Inflammatory macrophage treated with lipopolysaccharide for 1 hour (primary cell): ENCODE results near the gene SLC5A10.
"Not testable (repeated sequence)": the region's sequence is repeated elsewhere in the genome, so short reads cannot be mapped to it uniquely, and the experiment has no call there.

Experiments used
- DNase-seq, 2 donors: peaks; one replicate each; pipeline ENCODE4 v3.0.0-alpha.2; 2020 to 2022

SLC5A10 gene

DNA sequence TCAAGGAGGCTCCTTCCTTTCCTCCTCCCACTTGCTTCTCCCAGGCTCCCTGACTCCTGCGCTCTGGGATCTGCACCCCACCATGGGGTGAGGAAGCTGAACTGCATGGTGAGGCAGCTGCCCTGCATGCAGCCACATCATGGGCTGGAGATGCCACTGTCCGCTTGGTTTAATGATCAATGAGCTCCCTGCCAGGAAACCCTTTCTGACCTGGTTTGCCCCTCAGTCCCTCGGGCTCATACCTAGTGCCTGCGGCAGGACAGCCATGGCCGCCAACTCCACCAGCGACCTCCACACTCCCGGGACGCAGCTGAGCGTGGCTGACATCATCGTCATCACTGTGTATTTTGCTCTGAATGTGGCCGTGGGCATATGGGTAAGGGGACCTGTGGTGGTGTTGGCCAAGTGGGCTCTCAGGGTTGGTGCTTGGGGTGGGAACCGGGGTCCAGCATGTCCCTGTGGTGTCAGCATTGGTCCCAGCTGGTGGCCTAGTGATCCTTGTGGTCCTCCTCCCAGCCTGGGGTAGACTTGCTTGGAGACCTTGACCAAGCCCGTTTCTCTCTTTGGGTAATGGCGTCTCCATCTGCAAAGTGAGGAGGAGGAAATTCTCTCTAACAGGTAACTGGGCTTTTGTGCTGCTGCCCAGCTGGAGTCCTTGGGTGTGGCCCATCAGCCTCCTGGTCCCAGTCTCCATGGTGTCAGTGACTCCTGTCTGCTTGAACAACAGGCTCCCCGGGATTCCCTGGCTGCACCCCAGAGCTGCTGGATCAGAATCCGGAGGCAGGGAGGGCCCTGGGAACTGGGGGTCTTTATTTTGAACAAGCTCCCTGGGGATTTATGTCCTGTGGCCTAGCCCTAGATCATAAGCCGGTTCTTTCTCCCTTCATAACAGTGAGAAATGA, at the start of gene SLC5A10:
SLC5A10 (plus strand) TSS at position 225 of the 902 bp plus-strand sequence; CDS start at position 266, 41 bp downstream.
- DNase-seq = no peak

DNA sequence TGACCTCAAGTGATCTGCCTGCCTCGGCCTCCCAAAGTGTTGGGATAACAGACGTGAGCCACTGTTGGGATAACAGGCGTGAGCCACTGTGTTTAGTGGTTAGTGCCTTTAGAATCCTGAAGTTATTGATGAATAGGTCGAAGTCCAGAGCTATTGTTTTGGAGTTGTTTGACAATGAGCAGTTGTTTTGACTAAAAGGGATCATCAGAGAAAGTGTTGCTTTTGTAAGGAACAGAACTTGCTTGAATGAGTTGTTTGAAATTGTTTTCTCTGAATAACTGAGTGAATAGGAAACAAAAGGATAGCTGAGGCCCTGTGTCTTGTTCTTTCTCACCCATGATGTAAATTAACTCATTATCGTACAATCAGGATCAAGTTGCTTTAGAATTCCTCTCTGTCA, 47.5 kb upstream of the SLC5A10 start:
- DNase-seq = no peak

DNA sequence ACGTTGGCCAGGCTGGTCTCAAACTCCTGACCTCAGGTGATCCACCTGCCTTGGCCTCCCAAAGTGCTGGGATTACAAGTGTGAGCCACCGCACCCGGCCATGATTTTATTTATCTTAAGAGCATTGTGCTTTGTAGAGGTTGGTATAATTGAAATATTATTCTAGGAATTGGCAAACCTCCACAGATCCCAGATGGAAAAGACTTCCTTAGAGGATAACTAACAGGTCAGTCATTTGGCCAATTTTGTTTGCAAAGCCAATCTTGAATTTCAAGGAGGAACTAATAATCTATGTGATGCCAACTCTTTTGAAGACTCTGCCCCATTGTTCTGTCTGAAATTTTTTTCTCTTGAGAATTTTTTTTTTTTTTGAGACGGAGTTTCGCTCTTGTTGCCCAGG, 46.7 kb upstream of the SLC5A10 start:
- DNase-seq = no peak

DNA sequence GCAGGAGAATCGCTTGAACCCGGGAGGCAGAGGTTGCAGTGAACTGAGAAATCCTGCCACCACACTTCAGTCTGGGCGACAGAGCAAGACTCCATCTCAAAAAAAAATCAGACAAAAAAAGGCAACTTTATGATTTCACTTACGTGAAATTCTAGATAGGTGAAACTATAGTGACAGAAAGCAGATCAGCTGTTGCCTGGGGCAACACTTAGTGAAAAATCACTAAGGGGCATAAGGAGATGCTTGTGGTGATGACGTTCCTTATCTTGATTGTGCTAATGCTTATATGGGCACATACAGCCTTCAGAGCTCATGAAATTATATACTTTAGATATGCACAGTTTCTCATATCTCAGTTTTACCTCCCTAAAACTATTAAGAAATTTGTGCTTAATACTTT, 41.6 kb upstream of the SLC5A10 start:
- DNase-seq = no peak

DNA sequence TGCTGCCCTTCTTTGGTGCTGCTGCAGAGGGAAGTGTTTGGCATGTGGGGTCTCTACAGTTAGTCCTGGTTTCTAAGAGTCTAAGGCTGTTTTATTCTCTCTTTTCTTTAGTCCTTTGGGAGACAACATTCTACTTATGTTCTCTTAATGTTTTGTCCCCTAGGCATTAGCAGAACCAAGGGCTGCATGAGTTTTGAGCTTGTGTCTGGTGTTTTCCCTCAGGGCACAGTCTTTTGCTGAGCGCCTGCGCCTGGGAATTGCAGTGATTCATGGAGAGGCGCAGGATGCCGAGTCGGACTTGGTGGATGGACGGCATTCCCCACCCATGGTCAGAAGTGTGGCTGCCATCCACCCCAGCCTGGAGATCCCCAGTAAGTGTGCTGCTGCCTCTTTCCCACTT, 41.1 kb upstream of the SLC5A10 start:
- DNase-seq = no peak

DNA sequence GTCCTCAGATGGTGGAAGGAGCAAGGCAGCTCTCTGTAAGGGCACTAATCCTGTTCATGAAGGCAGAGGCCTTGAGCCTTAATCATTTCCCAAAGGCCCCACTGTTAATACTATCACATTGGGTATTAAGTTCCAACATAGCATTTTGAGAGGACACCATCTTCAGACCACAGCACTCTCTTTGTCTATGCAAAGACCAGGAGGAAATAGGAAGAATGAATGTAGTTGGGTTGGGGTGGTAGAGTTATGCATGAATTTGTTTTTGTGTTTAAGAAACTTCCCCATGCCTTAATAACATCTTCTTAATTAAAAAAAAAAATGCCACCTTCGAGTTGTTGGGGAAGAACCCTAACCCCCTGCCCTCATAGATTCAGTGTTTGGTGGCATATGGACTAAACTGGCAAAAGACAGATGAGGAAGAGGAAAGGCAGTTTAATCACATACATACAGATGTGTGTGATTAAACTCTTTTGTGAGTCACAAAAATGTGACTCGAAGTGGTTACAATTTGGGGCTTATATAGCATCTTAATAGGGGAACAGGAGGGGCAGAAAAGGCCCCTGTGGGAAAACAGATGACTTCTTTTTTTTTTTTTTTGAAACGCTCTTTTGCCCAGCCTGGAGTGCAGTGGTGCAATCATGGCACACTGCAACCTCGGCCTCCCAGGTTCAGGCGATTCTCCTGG, 35.0 kb upstream of the SLC5A10 start:
- DNase-seq = peak; percentile 42 to 44

DNA sequence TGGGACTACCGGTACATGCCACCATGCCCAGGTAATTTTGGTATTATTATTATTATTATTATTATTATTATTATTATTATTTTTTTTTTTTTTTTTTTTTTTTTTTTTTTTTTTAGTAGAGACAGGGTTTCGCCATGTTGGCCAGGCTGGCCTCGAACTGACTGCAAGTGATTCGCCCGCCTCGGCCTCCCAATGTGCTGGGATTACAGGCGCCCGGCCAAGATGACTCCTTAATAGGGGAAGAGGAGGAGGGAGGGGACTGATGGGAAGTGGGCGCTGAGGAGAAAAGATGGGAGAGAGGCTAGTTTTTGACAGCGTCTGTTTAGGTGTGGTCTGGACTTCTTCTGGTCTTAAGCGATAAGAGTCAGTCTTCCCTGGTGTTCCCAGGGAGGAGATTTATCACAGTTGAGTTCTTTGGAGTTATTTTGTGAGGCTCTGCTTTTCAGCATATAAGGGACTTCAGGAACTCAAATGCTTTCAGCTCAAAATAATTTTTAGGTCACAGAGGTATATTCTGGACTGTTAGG, 34.4 kb upstream of the SLC5A10 start:
- DNase-seq = no peak

DNA sequence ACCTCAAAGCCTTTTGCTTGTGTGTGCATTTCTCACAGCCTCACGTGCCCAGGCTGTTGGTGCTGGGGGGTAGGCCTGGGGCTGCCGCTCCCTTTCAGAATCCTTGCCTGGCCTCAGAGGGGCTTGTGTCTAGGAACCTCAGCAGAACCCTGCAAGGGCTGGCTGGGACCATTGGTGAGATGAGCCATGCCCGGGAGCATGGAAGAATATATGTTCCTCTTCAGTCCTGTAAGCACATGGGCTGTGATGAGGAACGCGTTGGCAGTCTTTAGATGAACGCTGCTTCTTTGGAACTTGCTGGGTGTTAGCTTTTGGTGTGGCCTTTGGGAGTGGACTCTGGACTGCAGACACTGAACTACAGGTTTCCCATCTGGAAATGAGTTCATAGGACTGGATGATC, 32.0 kb upstream of the SLC5A10 start:
- no peak for DNase-seq

DNA sequence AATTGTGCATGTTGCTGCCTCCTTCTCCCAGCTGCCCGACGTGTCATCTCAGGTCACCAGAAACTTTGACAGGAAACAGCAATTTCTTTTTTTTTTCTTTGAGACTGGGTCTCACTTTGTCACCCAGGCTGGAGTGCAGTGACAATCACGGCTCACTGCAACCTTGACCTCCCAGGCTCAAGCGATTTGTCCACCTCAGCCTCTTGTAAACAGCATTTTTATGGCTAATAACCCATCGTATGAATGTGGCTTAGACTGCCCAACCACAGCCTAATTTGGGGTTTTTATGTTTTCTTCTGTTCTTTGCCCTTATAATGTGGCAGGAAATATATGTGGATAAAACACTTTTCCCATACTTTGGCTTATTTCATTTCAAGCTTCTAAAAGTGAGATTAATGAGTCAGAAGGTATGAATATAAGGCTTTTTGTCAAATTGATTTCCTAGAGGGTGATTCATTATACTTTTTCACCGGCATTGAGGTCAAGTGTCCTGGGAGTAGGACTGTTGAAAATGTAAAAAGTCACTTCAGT, 31.0 kb upstream of the SLC5A10 start:
- DNase-seq = no peak

DNA sequence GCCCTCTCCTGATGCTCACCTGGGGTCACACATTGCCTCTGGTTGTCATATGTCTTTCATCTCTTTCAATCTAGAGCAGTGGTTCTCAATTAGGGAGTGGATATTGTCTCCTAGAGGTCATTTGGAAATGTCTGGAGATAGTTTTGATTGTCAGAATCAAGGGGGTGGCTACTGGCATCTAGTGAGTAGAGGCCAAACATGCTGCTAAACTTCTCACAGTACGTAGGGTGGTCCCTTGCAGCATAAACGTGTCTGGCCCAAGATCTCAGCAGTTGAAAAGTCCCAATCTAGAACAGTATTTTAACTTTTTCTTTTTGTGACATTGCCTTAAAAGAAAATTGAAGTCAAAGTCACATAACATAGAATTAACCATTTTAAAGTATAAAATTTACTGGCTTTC, 30.5 kb upstream of the SLC5A10 start:
- DNase-seq = no peak

DNA sequence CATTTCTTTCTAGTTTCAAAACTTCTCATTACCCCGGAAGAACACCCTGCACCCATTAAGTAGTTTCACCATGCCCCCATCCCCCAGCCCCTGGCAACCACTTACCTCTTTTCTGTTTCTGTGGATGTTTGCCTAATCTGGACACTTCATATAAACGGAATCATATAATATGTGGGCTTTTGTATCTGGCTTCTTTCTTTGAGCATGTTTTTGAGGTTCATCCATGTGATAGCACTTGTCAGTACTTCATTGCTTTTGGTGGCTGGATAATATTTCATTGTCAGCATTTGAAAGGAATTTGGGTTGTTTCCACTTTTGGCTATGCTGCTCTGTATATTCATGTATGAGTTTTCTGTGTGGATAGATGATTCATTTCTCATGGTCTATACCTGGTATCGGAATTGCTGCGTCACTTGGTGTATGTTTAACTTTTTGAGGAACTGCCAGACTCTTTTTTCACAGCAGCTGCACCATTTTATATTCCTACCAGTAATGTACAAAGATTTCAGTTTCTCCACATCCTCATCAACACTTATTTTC, 30.0 kb upstream of the SLC5A10 start:
- peak; percentile 8 to 11 for DNase-seq

DNA sequence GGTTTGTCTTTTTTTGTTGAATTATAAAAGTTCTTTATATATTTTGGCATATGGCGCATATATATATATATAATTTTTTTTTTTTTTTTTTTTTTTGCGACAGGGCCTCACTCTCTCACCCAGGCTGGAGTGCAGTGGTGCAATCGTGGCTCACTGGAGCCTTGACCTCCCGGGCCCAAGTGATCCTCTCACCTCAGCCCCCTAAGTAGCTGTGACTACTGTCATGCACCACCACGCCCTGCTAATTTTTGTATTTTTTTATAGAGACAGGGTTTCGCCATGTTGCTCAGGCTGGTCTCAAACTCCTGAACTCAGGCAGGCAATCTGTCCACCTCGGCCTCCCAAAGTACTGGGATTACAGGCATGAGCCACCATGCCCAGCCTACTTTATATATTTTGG, 29.4 kb upstream of the SLC5A10 start:
- not testable (repeated sequence) for DNase-seq

DNA sequence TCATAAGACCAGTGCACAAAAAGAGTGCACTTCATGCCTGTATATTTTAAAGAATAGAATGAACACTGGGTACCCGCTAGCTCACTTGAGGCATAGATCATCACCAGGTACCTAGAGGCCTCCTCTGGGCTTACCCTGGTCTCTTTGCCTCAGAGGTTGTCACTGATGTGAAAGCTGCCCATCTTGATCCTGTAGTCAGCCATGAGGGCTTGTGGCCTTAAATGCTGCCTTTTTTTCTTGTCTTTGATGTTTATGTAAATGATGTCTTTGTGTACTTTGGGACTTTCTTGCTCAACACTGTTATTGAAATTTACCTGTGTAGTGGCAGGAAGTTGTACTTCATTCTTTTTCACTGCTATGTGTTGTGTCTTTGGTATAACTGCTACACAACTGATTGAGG, 26.8 kb upstream of the SLC5A10 start:
- no peak for DNase-seq

DNA sequence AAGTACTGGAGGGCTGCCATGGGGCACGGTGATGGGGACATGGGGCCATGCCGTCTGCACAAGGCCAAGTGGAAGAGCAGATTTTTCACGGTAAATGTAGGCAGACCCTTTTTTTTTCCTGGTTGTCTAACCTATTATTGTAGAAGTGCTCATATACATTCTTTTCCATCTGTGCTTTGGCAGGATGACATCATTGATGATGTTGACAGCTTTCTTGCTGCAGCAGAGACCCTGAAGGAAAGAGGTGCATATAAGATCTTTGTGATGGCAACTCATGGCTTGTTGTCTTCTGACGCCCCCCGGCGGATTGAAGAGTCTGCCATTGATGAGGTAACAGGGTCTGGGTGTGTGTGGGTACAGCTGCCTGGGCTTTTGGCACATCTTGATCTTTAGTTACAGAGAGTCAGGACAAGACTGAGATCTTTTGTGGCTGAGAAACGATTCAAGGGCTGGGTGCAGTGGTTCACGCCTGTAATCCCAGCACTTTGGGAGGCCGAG, 23.3 kb upstream of the SLC5A10 start:
- DNase-seq = no peak

DNA sequence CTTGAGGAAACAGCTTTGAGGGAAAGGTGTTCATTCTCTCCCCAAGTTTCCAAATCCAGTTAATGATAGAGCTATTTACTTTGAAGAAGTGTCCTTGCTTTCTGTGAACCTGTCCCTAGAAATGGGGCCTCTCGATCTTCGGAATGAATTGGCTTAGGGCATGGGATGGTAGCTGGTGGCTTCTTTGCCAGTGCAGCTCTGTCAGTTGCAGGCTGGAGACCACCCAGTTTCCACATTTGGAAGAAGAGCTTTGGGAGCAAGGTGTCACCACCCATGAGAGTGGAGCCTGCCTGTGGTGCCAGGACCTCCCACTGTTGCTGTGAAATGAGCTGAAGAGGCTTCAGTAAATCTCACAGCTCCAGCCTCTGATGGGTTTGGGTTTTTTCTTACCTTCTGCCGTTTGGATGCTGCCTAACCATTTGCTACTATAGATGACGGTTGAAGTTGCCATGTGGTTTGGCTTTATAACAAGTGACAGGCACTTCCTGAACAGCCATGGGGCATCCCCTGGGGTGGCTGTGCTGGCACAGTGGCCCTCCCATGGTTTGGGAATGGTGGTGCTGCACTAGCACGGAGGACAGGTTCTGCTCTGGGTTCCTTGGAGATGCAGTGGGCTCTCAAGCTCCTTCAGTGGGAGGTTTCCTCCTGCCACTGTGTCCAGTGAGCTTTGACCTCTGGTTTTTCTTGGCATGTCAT, 19.5 kb upstream of the SLC5A10 start:
- DNase-seq = no peak

DNA sequence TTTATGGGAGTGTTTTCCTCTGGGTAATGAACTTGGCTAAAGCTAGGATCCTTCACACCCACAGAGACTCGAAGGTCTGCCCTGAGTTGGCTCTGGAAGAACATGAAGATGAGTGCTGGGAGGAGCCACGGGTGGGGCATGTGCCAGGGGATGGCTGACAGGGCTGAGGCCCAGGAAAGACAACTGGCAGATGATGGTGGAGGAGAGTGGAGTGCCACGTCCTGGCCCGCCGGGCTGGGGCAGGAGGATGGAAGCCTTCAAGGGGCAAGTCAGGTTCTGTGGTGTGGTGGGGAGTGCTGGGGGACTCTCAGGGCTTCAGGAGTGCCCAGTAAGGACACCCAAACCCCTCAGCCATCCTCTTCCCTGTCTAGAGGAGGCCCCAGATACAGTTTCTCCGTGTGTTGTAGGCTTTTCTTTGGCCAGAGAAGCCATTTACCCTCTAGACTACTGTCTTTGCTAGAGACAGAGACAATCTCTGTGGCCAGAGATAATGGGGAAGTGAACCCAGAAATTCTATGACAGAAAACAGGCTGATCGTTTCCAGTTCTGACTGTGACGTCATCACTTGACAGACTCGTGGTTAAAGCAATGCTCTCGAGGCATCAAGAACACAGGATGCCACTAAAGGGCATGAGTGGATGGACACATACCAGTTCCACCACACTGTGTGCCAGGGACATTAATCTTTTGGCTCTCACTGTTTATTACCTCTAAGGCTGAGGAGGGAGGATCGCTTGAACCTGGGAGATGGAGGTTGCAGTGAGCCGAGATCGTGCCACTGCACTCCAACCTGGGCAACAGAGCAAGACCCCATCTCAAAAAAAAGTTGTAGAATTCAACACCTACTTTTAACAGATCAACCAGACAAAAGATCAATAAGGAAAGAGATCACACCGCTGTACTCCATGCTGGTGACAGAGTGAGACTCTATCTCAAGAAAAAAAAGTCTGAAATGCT, 18.6 kb upstream of the SLC5A10 start:
- peak; percentile 28 to 56 for DNase-seq

DNA sequence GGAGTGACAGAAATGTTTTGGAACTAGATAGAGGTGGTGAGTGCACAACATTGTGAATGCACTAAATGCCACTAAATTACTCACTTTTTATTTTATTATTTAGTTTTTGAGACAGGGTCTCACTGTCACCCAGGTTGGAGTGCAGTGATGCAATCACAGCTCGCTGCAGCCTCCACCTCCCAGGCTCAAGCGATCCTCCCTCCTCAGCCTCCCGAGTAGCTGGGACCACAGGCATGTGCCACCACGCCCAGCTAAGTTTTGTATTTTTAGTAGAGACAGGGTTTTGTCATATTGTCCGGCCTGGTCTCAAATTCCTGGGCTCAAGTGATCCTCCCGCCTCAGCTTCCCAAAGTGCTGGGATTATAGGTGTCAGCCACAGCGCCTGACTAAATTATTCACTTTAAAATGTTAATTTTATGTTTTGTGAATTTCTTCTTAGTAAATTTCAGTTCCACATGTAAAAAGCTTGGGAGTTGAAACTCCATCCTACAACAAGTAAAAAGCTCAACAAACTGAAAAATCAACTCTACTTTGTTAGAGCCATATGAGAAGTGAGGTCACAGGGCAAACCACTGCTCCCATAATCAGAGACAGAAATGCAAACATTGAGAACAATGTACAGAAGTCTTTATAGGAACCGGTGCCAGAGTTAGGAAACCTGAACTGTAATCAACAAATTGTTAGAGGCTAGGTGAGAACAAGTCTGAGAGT, 13.8 kb upstream of the SLC5A10 start:
- DNase-seq = no peak

DNA sequence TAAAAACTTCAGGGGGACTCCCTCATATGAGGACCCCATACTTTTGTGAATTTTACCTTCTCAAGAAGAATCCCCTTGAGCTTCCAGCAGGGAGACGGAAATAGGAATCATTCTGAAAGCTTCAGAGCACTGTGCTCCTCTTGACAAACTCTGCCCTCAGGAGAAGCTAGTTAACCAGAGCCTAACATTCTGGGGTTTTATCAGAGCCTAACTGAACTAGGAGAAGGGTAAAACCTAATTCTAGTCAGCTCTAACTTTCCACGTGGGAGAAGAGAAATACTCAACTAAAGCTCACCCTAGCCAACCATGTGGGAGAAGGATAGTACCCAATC, 13.3 kb upstream of the SLC5A10 start:
- no peak for DNase-seq

DNA sequence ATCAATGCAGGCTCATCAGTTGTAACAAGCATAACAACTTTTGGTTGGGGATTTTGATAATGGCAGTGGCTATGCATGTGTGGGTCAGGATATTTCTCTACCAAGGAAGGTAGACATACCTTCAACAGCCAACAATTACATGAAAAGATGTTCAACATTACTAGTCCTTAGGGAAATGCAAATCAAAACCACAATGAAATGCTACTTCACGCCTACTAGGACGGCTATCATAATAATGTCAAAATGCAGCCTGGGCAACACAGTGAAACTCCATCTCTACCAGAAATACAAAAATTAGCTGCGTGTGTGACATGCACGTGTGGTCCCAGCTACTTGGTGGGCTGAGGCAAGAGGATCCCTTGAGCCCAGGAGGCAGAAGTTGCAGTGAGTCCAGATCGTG, 7.3 kb upstream of the SLC5A10 start:
- DNase-seq = no peak

DNA sequence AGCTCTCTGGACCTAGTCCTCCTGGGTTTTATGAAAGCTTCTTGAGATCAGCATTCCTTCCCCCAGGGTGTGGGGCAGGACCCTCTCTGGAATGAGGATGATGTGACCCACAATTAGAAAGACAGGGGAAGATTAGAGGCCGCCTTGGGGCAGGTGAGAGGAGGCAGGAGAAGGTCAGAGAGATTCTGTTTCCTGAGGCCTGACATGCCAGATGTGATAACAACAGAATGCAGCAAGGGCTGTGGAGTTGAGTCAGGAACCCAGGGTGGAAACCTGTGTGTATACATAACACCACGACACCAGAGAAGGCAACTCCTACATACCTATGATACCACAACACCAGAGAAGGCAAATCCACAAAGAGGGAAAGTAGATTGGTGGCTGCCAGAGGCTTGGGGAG, 5.4 kb upstream of the SLC5A10 start:
- DNase-seq = no peak

DNA sequence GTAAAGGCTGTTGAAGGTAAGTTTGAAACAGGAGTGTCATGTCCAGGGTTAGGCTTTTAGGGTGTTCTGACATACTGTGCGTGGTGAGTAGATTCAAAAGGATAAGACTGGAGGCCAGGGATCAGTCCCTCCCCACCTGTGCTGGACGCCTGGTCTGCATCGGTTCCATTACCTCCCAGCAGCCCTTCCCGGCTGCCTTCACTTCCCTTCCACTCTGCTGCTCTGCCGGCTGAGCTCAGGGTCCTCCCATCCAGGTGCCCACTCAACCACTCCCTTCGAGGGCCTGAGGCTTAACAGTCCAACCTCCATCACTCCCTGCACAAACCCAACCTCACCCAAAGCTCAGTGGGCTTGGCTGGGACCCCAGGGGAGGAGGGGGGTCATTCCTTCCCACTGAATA, 4.1 kb upstream of the SLC5A10 start:
- no peak for DNase-seq
